Peyer's patch (tissue), 4 donors: ENCODE measurements around the gene GUCY2D.

Experiments used
- POLR2A ChIP-seq, 2 donors: fragments of 450-650 bp; IDR thresholded peaks; one replicate each; pipeline ENCODE4 v1.5.1; 2017; ENCODE audit warnings: antibody characterized with exemption in 2 of 2, mild to moderate bottlenecking in 2 of 2, moderate library complexity in 2 of 2
- TF ChIP-seq, protein P1 (sequence below), 6 experiments: fragments of 450-650 bp in 4 of 6; fragments of 200-600 bp in 2 of 6; sonication (generic) in 1 of 6; IDR thresholded peaks; one replicate each; pipeline ENCODE4 v1.5.1; 2017 to 2019; ENCODE audit warnings: antibody characterized with exemption in 6 of 6, mild to moderate bottlenecking in 3 of 6, moderate library complexity in 1 of 6

- TF ChIP-seq, protein P1, sequence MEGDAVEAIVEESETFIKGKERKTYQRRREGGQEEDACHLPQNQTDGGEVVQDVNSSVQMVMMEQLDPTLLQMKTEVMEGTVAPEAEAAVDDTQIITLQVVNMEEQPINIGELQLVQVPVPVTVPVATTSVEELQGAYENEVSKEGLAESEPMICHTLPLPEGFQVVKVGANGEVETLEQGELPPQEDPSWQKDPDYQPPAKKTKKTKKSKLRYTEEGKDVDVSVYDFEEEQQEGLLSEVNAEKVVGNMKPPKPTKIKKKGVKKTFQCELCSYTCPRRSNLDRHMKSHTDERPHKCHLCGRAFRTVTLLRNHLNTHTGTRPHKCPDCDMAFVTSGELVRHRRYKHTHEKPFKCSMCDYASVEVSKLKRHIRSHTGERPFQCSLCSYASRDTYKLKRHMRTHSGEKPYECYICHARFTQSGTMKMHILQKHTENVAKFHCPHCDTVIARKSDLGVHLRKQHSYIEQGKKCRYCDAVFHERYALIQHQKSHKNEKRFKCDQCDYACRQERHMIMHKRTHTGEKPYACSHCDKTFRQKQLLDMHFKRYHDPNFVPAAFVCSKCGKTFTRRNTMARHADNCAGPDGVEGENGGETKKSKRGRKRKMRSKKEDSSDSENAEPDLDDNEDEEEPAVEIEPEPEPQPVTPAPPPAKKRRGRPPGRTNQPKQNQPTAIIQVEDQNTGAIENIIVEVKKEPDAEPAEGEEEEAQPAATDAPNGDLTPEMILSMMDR (IDR thresholded peaks at IDR 0.05) = no peak
- no peak for TF ChIP-seq POLR2A (IDR thresholded peaks at IDR 0.05)
These were observed 42.7 kb downstream of the GUCY2D start for GRCh38 chr17:8044819-8045810.
